Osteocyte (in vitro differentiated cells): ENCODE data around the gene AMN. TPM values are rescaled to one million over a fixed set of nuclear protein-coding genes. Genes with fewer than 3 reads are reported as not detected.
"Not testable (repeated sequence)": the region's sequence is repeated elsewhere in the genome, so short reads cannot be mapped to it uniquely, and the experiment has no call there.

ENCODE experiments used
- DNase-seq: peaks from one replicate; pipeline ENCODE4 v3.0.0; 2021; ENCODE audit warnings: mixed read lengths; ENCODE audit not compliant: unreplicated experiment; ENCODE audit errors: extremely low spot score
- H3K27ac Mint-ChIP-seq: one replicate; pipeline ENCODE4 v1.8.0; 2021; ENCODE audit warnings: mild to moderate bottlenecking, mixed read lengths; ENCODE audit not compliant: unreplicated experiment
- H3K27me3 Mint-ChIP-seq: one replicate; pipeline ENCODE4 v1.8.0; 2021; ENCODE audit warnings: mixed read lengths; ENCODE audit not compliant: unreplicated experiment
- H3K36me3 Mint-ChIP-seq: one replicate; pipeline ENCODE4 v1.8.0; 2021; ENCODE audit warnings: mixed read lengths; ENCODE audit not compliant: unreplicated experiment
- H3K4me1 Mint-ChIP-seq: one replicate; pipeline ENCODE4 v1.8.0; 2021; ENCODE audit warnings: mixed read lengths; ENCODE audit not compliant: unreplicated experiment
- H3K4me3 Mint-ChIP-seq: one replicate; pipeline ENCODE4 v1.8.0; 2021; ENCODE audit warnings: mild to moderate bottlenecking, moderate library complexity, mixed read lengths; ENCODE audit not compliant: unreplicated experiment
- H3K9me3 Mint-ChIP-seq: one replicate; pipeline ENCODE4 v1.8.0; 2021; ENCODE audit warnings: mixed read lengths; ENCODE audit not compliant: unreplicated experiment
- long read RNA-seq: library from polyadenylated mRNA; unstranded; transcript quantifications from one replicate; pipeline ENCODE4 v2.0.0, GENCODE V29; 2021
- total RNA-seq: library from RNA; stranded (reverse); gene quantifications from 2 replicates; pipeline ENCODE4 v1.2.1, GENCODE V29; 2021
- TF ChIP-seq, protein P1 (sequence below): fragments of 200-600 bp; sonication (generic); IDR thresholded peaks from 2 replicates; pipeline ENCODE4 v1.5.0; 2021; ENCODE audit warnings: antibody characterized with exemption, mild to moderate bottlenecking, moderate library complexity

The AMN gene
- 0.37 and 0.86 TPM in 2 replicates for total RNA-seq
- long read RNA-seq, result 0 reads

DNA sequence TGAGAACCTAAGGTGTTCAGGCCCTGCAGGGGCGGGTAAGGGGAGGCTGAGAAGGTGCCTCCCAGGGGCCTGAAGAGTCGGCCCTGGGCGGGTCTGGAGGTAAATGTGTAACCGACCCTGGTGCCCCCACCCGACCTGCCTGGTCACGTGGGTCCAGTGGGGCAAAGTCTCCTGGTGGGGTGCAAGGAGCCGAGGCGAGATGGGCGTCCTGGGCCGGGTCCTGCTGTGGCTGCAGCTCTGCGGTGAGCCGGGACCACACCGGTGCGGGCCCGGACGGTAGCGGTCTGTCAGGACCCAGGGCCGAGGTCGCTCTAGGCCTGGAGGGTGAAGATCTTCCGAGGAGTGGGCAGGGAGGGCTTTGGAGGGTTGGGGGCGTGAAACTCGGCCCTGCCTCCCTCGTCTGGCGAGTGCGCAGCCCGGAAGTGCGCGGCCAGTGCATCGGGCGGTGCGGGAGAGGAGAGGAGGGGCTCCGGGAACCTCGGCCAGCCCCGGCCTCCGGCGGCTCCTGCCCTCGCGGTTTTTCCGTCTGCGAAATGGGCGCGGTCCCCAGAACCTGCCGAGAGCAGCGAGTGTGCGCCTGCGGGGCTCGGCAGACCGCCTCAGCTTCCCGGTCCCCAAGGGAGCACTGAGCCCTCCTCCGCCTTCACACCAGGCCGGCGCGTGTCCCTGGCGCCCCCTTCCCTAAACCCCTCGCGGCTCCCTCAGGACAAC, at the start of gene AMN:
TSS of gene AMN (plus strand) at position 174 of the 711 bp plus-strand sequence. CDS start at position 200, 26 bp downstream.
- Mint-ChIP-seq H3K27me3 (no peaks in the 10 kb centered on the region), H3K27ac (no peak within 1 kb of the TSS), H3K36me3 (no peaks in the 10 kb centered on the region), H3K9me3 (no peaks in the 10 kb centered on the region), H3K4me3 (no peak within 1 kb of the TSS), H3K4me1 (no peaks in the 10 kb centered on the region)
- TF ChIP-seq, protein P1, sequence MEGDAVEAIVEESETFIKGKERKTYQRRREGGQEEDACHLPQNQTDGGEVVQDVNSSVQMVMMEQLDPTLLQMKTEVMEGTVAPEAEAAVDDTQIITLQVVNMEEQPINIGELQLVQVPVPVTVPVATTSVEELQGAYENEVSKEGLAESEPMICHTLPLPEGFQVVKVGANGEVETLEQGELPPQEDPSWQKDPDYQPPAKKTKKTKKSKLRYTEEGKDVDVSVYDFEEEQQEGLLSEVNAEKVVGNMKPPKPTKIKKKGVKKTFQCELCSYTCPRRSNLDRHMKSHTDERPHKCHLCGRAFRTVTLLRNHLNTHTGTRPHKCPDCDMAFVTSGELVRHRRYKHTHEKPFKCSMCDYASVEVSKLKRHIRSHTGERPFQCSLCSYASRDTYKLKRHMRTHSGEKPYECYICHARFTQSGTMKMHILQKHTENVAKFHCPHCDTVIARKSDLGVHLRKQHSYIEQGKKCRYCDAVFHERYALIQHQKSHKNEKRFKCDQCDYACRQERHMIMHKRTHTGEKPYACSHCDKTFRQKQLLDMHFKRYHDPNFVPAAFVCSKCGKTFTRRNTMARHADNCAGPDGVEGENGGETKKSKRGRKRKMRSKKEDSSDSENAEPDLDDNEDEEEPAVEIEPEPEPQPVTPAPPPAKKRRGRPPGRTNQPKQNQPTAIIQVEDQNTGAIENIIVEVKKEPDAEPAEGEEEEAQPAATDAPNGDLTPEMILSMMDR, result no peak
- no peak for DNase-seq

DNA sequence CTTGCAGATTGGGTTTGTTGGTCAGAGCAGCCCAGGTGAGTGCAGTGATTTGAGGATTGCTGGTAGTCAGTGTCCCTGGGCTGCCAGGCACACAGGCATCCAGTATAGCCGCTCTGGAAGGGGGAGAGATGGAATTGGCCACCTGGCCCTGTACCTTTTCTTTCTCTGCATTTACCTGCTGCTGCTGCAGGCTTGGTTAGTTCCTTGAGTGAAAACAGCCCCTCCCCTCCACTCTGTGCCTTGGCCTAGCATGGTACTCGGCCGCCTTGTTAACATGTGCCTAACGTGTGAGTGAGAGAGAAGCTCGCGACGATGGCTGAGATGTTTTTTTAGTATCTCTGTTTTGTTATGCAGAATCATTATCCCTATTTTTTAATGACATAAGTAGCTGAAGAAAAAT, 49.3 kb upstream of the AMN start:
- Mint-ChIP-seq H3K27me3 (no peaks in the 10 kb centered on the region), H3K27ac (no peak overlapping the region), H3K4me1 (peaks cover 14% of the 10 kb centered on the region), H3K9me3 (no peaks in the 10 kb centered on the region), H3K4me3 (no peak overlapping the region), H3K36me3 (peaks cover 6% of the 10 kb centered on the region)
- TF ChIP-seq, protein P1, result no peak
- no peak for DNase-seq

DNA sequence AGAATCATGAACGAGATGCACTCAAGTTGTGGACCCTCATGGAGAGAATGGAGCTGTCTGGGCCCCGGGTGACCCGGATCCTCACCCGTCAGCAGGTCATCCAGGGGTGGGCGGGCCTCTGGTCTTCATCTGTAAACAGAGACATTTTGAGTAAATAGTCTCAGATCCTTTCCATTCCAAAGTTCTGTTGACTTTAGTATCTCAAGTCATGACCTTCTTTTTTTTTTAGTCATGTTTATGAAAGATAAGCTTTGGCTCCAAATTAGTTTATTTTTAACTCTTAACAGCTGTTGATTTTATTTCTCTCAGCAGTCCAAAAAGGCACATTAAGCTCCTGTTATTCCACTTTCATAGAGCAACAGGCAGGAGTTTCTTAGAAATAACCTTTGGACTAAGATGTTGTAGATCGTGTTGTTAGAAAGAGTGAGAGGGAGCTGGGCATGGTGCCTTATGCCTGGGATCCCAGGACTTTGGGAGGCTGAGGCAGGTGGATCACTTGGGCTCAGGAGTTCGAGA, 48.9 kb upstream of the AMN start:
- no peak overlapping the region for H3K4me3 Mint-ChIP-seq
- TF ChIP-seq, protein P1, result no peak
- H3K36me3 Mint-ChIP-seq, result peaks cover 6% of the 10 kb centered on the region

DNA sequence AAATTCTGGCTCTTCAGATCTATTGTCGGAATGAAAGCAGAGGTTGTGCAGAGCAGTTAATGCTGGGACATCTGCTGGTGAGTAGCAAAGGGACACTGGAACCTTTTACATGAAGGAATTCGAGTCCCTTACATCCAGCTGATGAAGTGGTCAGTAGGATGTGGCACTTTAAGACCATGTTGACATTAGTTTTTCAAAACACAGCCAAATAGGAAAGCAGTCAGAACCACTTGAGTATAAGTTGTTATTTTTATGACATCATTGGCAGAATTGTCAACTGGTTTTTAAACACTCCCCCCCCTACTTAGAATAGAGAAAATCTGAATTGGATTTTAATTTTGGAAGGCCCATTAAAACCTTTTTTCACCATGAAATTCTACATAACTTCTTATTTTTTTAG, 46.8 kb upstream of the AMN start:
- H3K9me3 Mint-ChIP-seq, result no peaks in the 10 kb centered on the region
- no peak overlapping the region for H3K4me3 Mint-ChIP-seq
- DNase-seq, result no peak
- TF ChIP-seq, protein P1, result no peak
- H3K27me3 Mint-ChIP-seq, result no peaks in the 10 kb centered on the region
- peaks cover 16% of the 10 kb centered on the region for H3K4me1 Mint-ChIP-seq
- H3K36me3 Mint-ChIP-seq, result peaks cover 7% of the 10 kb centered on the region
- no peak overlapping the region for H3K27ac Mint-ChIP-seq

More for the DNA sequence above, 48.9 kb upstream of the AMN start:
- Mint-ChIP-seq H3K27ac (no peak overlapping the region), H3K9me3 (no peaks in the 10 kb centered on the region), H3K4me1 (peaks cover 14% of the 10 kb centered on the region), H3K27me3 (no peaks in the 10 kb centered on the region)
- DNase-seq, result no peak

DNA sequence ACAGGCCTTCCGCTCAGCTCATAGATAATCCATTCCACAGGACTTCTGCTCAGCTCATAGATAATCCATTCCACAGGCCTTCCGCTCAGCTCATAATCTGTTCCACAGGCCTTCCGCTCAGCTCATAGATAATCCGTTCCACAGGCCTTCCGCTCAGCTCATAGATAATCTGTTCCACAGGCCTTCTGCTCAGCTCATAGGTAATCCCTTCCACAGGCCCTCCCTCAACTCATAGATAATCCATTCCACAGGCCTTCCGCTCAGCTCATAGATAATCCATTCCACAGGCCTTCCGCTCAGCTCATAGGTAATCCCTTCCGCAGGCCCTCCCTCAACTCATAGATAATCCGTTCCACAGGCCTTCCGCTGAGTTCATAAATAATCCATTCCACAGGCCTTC, 45.0 kb upstream of the AMN start:
- not testable (repeated sequence) for H3K9me3 Mint-ChIP-seq, H3K27me3 Mint-ChIP-seq, H3K36me3 Mint-ChIP-seq, DNase-seq, H3K27ac Mint-ChIP-seq, H3K4me3 Mint-ChIP-seq
- H3K4me1 Mint-ChIP-seq, result peaks cover 16% of the 10 kb centered on the region
